ENCODE measurements around the gene CCP110.

Gene CCP110

GRCh38 chr16:19523559-19524355 lies at the start of gene CCP110:
CCP110 (plus strand) TSS chr16:19523942; CDS start chr16:19527882, 3,940 bp downstream.
- DNase-seq (ENCODE audit: low spot score) = peak; percentile 99

- no peak for DNase-seq (ENCODE audit: low spot score)
Measured at GRCh38 chr16:19474617-19475016, 49.1 kb upstream of the CCP110 start.

- no peak for DNase-seq (ENCODE audit: low spot score)
Measured at GRCh38 chr16:19478505-19478904, 45.2 kb upstream of the CCP110 start.

GRCh38 chr16:19479302-19479721 lies 44.4 kb upstream of the CCP110 start:
- DNase-seq (ENCODE audit: low spot score) = no peak

GRCh38 chr16:19481296-19481695 lies 42.4 kb upstream of the CCP110 start:
- no peak for DNase-seq (ENCODE audit: low spot score)

GRCh38 chr16:19481769-19482168 lies 42.0 kb upstream of the CCP110 start:
- DNase-seq (ENCODE audit: low spot score) = no peak

- DNase-seq (ENCODE audit: low spot score) = no peak
Measured at GRCh38 chr16:19482291-19482690, 41.5 kb upstream of the CCP110 start.

GRCh38 chr16:19484096-19484495 lies 39.6 kb upstream of the CCP110 start:
- DNase-seq (ENCODE audit: low spot score) = no peak

- DNase-seq (ENCODE audit: low spot score) = no peak
Measured at GRCh38 chr16:19485611-19486010, 38.1 kb upstream of the CCP110 start.

GRCh38 chr16:19486051-19486450 lies 37.7 kb upstream of the CCP110 start:
- DNase-seq (ENCODE audit: low spot score) = no peak

GRCh38 chr16:19486750-19487325 lies 36.9 kb upstream of the CCP110 start:
- DNase-seq (ENCODE audit: low spot score) = no peak

GRCh38 chr16:19488213-19488640 lies 35.5 kb upstream of the CCP110 start:
- no peak for DNase-seq (ENCODE audit: low spot score)

GRCh38 chr16:19490619-19491018 lies 33.1 kb upstream of the CCP110 start:
- no peak for DNase-seq (ENCODE audit: low spot score)

- no peak for DNase-seq (ENCODE audit: low spot score)
Measured at GRCh38 chr16:19497176-19497575, 26.6 kb upstream of the CCP110 start.

GRCh38 chr16:19499006-19499405 lies 24.7 kb upstream of the CCP110 start:
- DNase-seq (ENCODE audit: low spot score) = no peak

GRCh38 chr16:19499481-19499880 lies 24.3 kb upstream of the CCP110 start:
- DNase-seq (ENCODE audit: low spot score) = no peak

- peak; percentile 79 for DNase-seq (ENCODE audit: low spot score)
Measured at GRCh38 chr16:19502395-19503131, 21.2 kb upstream of the CCP110 start.

- no peak for DNase-seq (ENCODE audit: low spot score)
Measured at GRCh38 chr16:19503461-19504075, 20.2 kb upstream of the CCP110 start.

GRCh38 chr16:19505600-19506303 lies 18.0 kb upstream of the CCP110 start:
- DNase-seq (ENCODE audit: low spot score) = no peak

- DNase-seq (ENCODE audit: low spot score) = no peak
Measured at GRCh38 chr16:19506965-19507364, 16.8 kb upstream of the CCP110 start.

GRCh38 chr16:19507867-19508266 lies 15.9 kb upstream of the CCP110 start:
- no peak for DNase-seq (ENCODE audit: low spot score)

- DNase-seq (ENCODE audit: low spot score) = no peak
Measured at GRCh38 chr16:19512297-19512696, 11.4 kb upstream of the CCP110 start.
